Measurements from ENCODE around the gene SMIM13. TPM values are rescaled to one million over a fixed set of nuclear protein-coding genes. Genes with fewer than 3 reads are reported as not detected.

The SMIM13 gene
- total RNA-seq, 1 experiment from 2014 or later: 22.2 TPM

DNA sequence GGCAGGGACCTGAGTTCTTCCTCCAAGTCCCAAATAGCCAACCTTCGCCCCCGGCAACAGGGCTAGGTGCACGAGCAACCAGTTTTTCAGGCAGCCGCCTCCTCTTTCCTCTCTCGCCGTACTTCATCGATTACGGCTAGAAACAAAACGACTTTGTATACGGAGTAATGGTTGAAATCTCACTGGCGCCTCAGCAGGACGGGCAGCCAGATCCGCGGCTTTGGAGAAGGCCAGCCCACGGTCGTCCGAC lies 333 bp upstream of the SMIM13 start:
- no TSS peak for BruUV-seq (replicated peaks)
- intact Hi-C loops (cut with micrococcal nuclease; ENCODE audit: unreplicated experiment): loop anchor here (1.0 to 5.0 kb wide), 3 partner anchors 139 to 403 kb away; partner anchors contain the start of gene NEDD9
- POLR2A ChIA-PET (ENCODE audit: unreplicated experiment): interaction anchor here (0.5 to 1.0 kb wide), 5 partner anchors 124 to 402 kb away, joined by 3 to 7 read pairs (median 4); partner anchors contain the start of gene NEDD9

DNA sequence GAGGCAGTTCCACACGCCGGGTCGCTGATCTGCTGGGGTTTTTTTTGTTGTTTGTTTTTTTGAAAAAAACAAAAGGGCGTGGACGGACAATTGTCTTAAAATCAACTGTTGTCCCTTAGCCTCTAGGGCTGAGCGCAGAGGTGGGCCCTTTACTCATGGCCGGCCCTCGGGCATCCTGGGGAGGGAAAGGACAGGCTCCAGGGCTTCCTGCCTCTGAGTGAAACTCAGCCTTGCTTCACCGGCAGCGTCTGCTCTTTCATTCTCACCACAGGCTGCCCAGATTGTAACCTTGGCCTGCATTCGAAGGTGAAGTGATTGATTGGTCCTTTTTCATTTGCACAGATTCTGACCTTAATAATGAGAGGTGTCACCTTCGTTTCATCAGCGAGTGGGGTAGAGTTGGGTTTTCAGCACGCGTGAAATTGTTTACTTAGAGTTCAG lies 797 bp downstream of the SMIM13 start:
- Histone ChIP-seq H3K36me3 (ENCODE audit: low read depth) (no peaks in the 10 kb centered on the region), H3F3A (ENCODE audit: insufficient read depth, low read depth) (0 out of 2 replicates have a peak, but pooled peaks cover 6% of the 10 kb centered on the region), H3K79me2 (ENCODE audit: low read depth) (peaks cover 49% of the 10 kb centered on the region), H3K9me2 (ENCODE audit: insufficient read depth) (no peaks in the 10 kb centered on the region), H4K20me1 (ENCODE audit: insufficient read depth) (no peaks in the 10 kb centered on the region), H3K4me1 (replicated peaks; ENCODE audit: insufficient read depth) (0 out of 2 replicates have a peak, but pooled peaks cover 8% of the 10 kb centered on the region), H3K4me3 (peak overlapping the region; percentile 76), H3K27ac (peak overlapping the region; percentile 64), H2AFZ (peak overlapping the region; percentile 96), H3K9me3 (ENCODE audit: insufficient read depth, low read depth) (no peaks in the 10 kb centered on the region), H3K27me3 (ENCODE audit: insufficient read depth, low read depth) (no peaks in the 10 kb centered on the region), H3K4me2 (peak overlapping the region; percentile 95)
- no peak for TF ChIP-seq EZH2 (IDR thresholded peaks at IDR 0.05; ENCODE audit: low read depth)
- TF ChIP-seq, protein P1, sequence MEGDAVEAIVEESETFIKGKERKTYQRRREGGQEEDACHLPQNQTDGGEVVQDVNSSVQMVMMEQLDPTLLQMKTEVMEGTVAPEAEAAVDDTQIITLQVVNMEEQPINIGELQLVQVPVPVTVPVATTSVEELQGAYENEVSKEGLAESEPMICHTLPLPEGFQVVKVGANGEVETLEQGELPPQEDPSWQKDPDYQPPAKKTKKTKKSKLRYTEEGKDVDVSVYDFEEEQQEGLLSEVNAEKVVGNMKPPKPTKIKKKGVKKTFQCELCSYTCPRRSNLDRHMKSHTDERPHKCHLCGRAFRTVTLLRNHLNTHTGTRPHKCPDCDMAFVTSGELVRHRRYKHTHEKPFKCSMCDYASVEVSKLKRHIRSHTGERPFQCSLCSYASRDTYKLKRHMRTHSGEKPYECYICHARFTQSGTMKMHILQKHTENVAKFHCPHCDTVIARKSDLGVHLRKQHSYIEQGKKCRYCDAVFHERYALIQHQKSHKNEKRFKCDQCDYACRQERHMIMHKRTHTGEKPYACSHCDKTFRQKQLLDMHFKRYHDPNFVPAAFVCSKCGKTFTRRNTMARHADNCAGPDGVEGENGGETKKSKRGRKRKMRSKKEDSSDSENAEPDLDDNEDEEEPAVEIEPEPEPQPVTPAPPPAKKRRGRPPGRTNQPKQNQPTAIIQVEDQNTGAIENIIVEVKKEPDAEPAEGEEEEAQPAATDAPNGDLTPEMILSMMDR (conservative IDR thresholded peaks at IDR 0.05): no peak
- intact Hi-C loops (cut with micrococcal nuclease; ENCODE audit: unreplicated experiment): loop anchor here (1.0 to 5.0 kb wide), 3 partner anchors 50 to 224 kb away; partner anchors contain the start of gene NEDD9
- ChIA-PET POLR2A (ENCODE audit: unreplicated experiment) (interaction anchor here (0.5 to 0.9 kb wide), 2 partner anchors 138 to 237 kb away, joined by 3 to 5 read pairs; partner anchors contain the start of gene NEDD9), CTCF (no interaction called here)
- DNase-seq: peak; percentile 40 to 41
- BruUV-seq (replicated peaks): no TSS peak

More for the DNA sequence above, 333 bp upstream of the SMIM13 start:
- Histone ChIP-seq H3K4me2 (peak overlapping the region; percentile 95), H3K36me3 (ENCODE audit: low read depth) (no peaks in the 10 kb centered on the region), H3F3A (ENCODE audit: insufficient read depth, low read depth) (0 out of 2 replicates have a peak, but pooled peaks cover 6% of the 10 kb centered on the region), H3K9me2 (ENCODE audit: insufficient read depth) (no peaks in the 10 kb centered on the region), H2AFZ (peak overlapping the region; percentile 93), H3K27ac (peak overlapping the region; percentile 56), H4K20me1 (ENCODE audit: insufficient read depth) (no peaks in the 10 kb centered on the region), H3K27me3 (ENCODE audit: insufficient read depth, low read depth) (no peaks in the 10 kb centered on the region), H3K9me3 (ENCODE audit: insufficient read depth, low read depth) (no peaks in the 10 kb centered on the region), H3K4me3 (peak overlapping the region; percentile 76), H3K4me1 (replicated peaks; ENCODE audit: insufficient read depth) (0 out of 2 replicates have a peak, but pooled peaks cover 8% of the 10 kb centered on the region), H3K79me2 (ENCODE audit: low read depth) (peaks cover 41% of the 10 kb centered on the region)
- TF ChIP-seq, protein P1 (conservative IDR thresholded peaks at IDR 0.05): no peak
- TF ChIP-seq EZH2 (IDR thresholded peaks at IDR 0.05; ENCODE audit: low read depth): no peak
- CTCF ChIA-PET: interaction anchor here (1.1 kb wide), 1 partner anchor 403 kb away, joined by 4 read pairs; no protein-coding TSS in a partner anchor
- no peak for DNase-seq

DNA sequence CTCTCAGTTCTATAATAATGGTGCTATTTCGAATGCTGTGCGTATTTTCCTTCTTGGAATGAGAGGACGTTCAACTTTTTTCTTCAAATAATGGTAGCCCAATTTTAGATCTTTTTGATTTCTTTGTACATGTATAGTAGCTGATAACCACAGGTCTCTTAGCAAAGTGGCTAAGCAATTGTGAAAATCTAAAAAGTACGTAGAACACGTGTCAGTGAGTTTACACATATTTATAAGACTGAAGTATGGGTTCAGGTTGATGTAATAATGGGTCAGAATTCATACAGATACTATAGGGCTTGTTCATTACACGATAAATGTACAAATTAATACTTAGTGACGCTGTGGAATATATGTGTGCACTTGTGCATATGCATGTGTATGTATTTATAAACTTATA lies 1.3 kb downstream of the SMIM13 start:
- Histone ChIP-seq H3K9me3 (ENCODE audit: insufficient read depth, low read depth) (no peaks in the 10 kb centered on the region), H3K4me3 (peak overlapping the region; percentile 76), H3F3A (ENCODE audit: insufficient read depth, low read depth) (0 out of 2 replicates have a peak, but pooled peaks cover 6% of the 10 kb centered on the region), H3K4me1 (replicated peaks; ENCODE audit: insufficient read depth) (0 out of 2 replicates have a peak, but pooled peaks cover 8% of the 10 kb centered on the region), H3K9me2 (ENCODE audit: insufficient read depth) (no peaks in the 10 kb centered on the region), H3K36me3 (ENCODE audit: low read depth) (no peaks in the 10 kb centered on the region), H4K20me1 (ENCODE audit: insufficient read depth) (no peaks in the 10 kb centered on the region), H3K79me2 (ENCODE audit: low read depth) (peaks cover 54% of the 10 kb centered on the region), H3K4me2 (peak overlapping the region; percentile 95), H3K27me3 (ENCODE audit: insufficient read depth, low read depth) (no peaks in the 10 kb centered on the region), H3K27ac (peak overlapping the region; percentile 64), H2AFZ (peak overlapping the region; percentile 96)
- ChIA-PET POLR2A (ENCODE audit: unreplicated experiment) (interaction anchor here (0.9 kb wide), 1 partner anchor 237 kb away, joined by 5 read pairs; no protein-coding TSS in a partner anchor), CTCF (interaction anchor here (1.2 kb wide), 1 partner anchor 44 kb away, joined by 3 read pairs; no protein-coding TSS in a partner anchor)
- no peak for DNase-seq
- no TSS peak for BruUV-seq (replicated peaks)
- intact Hi-C loops (cut with micrococcal nuclease; ENCODE audit: unreplicated experiment): loop anchor here (1.0 to 5.0 kb wide), 3 partner anchors 49 to 224 kb away; partner anchors contain the start of gene NEDD9
- TF ChIP-seq, protein P1 (conservative IDR thresholded peaks at IDR 0.05): no peak
- TF ChIP-seq EZH2 (IDR thresholded peaks at IDR 0.05; ENCODE audit: low read depth): no peak

Data from PC-9 (cell line).